ENCODE data around the gene UBR3. TPM values are rescaled to one million over a fixed set of nuclear protein-coding genes. Genes with fewer than 3 reads are reported as not detected.

UBR3 gene
- total and polyA plus RNA-seq, 12 donors = 21.0 to 146 (median 115) TPM

DNA sequence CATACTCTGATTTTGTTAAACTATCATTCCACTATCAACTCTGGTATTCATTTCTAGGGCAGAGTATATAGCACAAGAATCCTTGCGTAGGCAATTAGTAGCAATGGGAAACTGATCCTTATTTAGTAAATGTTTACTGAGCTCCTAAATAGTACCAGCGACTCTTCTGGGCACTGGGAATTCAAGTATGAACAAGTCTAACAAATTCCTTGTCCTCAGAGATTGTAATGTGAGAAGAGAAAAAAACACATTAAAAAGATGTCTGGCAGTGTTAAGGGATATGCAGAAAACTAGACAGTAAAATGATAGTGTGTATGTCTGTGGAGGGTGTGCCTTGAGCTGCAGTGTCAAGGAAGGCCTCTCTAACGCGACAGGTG, 3.3 kb upstream of the UBR3 start:
- DNase-seq = no peak
- intact Hi-C loops (cut with DNase I) = loop anchor here in 7 of 10 donors (2.0 to 10.0 kb wide), 8 partner anchors 43 to 191 kb away; no protein-coding TSS in a partner anchor
- TF ChIP-seq, protein P1, sequence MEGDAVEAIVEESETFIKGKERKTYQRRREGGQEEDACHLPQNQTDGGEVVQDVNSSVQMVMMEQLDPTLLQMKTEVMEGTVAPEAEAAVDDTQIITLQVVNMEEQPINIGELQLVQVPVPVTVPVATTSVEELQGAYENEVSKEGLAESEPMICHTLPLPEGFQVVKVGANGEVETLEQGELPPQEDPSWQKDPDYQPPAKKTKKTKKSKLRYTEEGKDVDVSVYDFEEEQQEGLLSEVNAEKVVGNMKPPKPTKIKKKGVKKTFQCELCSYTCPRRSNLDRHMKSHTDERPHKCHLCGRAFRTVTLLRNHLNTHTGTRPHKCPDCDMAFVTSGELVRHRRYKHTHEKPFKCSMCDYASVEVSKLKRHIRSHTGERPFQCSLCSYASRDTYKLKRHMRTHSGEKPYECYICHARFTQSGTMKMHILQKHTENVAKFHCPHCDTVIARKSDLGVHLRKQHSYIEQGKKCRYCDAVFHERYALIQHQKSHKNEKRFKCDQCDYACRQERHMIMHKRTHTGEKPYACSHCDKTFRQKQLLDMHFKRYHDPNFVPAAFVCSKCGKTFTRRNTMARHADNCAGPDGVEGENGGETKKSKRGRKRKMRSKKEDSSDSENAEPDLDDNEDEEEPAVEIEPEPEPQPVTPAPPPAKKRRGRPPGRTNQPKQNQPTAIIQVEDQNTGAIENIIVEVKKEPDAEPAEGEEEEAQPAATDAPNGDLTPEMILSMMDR (IDR thresholded peaks at IDR 0.05) = no peak
- Histone ChIP-seq H3K9me3 (no peaks in the 10 kb centered on the region), H3K27me3 (no peaks in the 10 kb centered on the region), H3K27ac (peak overlapping the region; percentile 27 to 92 (median 84)), H3K4me3 (peak overlapping the region; percentile 56 to 92 (median 73)), H3K4me1 (peaks cover under 1 to 51% (median 39%) of the 10 kb centered on the region in 9 donors), H3K36me3 (peaks cover 0 to 28% (median 0%) of the 10 kb centered on the region in 9 donors)
- 22% methylated on average over 4 of the region's 4 CpGs for WGBS, 2 donors
- no peak for ATAC-seq

DNA sequence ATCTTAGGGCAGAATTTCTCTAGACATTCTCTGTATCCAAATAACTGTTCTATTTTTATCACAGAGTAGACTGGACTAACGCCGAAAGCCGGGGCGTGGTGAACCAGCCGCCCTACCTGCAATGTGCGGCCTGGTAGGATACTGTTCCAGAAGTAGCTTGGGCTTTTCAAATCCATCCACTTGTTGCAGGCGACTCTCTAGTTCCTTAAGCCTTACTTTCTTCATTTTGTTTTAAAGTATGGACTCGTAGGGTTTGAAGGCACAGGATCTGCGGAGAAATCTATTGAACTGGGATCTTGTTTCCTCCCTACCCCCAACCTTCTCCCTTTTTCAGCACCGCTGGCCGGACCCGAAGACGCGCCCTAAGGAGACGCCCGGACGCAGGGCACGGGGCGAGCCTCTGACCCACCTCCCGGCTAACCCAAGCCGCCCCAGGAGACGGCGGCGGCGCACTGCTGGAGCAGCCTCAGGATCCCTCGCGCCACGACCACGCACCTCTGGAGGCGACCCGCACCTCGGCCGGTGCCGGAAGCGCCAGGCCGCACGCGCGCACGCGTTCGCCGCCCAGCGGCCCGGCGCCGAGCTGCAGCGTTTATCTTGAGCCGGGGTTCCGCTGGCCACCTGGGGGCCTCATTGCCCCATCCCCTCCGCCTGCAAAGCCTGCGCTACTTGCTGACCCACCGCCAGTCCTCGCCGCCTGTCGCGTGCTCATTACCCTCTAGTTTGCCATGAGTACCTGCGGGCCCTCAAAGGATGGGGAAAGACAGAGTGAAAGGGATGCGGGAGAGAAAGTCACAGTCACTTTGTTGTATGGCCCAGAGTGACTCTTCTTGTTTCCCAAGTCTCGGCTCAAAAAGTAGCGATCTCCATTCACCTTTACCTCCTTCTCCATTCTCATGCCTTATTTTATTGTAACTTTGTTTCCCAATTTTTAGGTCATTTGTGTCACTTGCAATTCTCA, 2.6 kb upstream of the UBR3 start, which contains the start of gene METTL5:
METTL5 (minus strand) TSS at position 533 of the 961 bp plus-strand sequence; CDS start at position 225, 308 bp downstream.
- H3K27ac ChIP-seq = peak within 1 kb of the TSS; percentile 27 to 92 (median 84)
- H3K9me3 ChIP-seq = no peaks in the 10 kb centered on the region
- ATAC-seq (peak; percentile 57 to 77 (median 72)), DNase-seq (peak; percentile 79 to 85)
- H3K4me1 ChIP-seq = peaks cover 5 to 58% (median 45%) of the 10 kb centered on the region in 9 donors
- 2 to 3% methylated on average over 61 of the region's 61 CpGs for WGBS, 2 donors
- H3K27me3 ChIP-seq = no peaks in the 10 kb centered on the region
- peaks cover 0 to 22% (median 0%) of the 10 kb centered on the region in 9 donors for H3K36me3 ChIP-seq
- H3K4me3 ChIP-seq = peak within 1 kb of the TSS; percentile 56 to 92 (median 73)
- TF ChIP-seq, protein P1 (IDR thresholded peaks at IDR 0.05) = peak in 8 of 9 donors; percentile 89 to 100 (median 98)
- intact Hi-C loops (cut with DNase I) = loop anchor here (2.0 to 10.0 kb wide), 10 partner anchors 43 to 190 kb away; no protein-coding TSS in a partner anchor

DNA sequence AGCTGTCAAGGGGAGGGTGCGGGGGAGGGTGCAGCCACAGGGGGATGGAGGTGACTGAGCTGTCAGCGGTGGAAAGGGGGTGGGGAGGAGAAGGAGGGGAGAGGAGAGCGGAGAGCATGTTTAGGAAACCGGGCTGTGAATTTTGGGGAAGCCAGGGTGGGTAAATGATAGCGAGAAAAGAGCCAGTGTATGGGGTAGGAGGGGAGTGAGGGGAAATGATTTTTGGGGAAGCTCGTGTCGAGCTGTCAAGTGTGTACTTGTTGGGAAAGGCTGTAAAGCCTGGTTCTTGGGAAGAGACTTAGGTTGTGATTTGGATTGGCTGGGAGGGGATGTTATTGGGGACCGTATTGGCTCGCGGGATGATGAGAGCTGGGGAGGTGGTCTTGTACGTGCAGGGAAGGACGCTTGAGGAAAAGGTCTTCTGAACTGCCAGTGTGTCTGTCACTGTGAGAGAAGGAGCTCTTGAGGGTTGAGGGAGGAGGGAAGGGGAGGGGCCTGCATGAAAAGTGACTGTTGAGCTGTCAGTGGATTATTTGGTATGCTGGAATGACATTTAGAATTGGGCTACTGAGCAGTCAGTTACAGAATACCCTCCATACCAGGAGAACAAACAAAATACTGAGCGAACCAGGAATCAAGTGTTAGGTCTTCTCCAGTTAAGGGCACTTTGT, 1.0 kb downstream of the UBR3 start:
- 1 to 2% methylated on average over 13 of the region's 13 CpGs for WGBS, 2 donors
- peaks cover 5 to 74% (median 57%) of the 10 kb centered on the region in 9 donors for H3K4me1 ChIP-seq
- peak overlapping the region; percentile 74 to 94 (median 90) for H3K4me3 ChIP-seq
- DNase-seq (peak in 1 of 2 donors; percentile 55), ATAC-seq (peak; percentile 16 to 78 (median 63))
- H3K9me3 ChIP-seq = no peaks in the 10 kb centered on the region
- TF ChIP-seq, protein P1 (IDR thresholded peaks at IDR 0.05) = no peak
- intact Hi-C loops (cut with DNase I) = loop anchor here in 8 of 10 donors (5.0 to 10.0 kb wide), 5 partner anchors 47 to 187 kb away; no protein-coding TSS in a partner anchor
- H3K36me3 ChIP-seq = peaks cover 0 to 3% (median 0%) of the 10 kb centered on the region in 9 donors
- H3K27ac ChIP-seq = peak overlapping the region; percentile 88 to 99 (median 92)
- H3K27me3 ChIP-seq = no peaks in the 10 kb centered on the region

DNA sequence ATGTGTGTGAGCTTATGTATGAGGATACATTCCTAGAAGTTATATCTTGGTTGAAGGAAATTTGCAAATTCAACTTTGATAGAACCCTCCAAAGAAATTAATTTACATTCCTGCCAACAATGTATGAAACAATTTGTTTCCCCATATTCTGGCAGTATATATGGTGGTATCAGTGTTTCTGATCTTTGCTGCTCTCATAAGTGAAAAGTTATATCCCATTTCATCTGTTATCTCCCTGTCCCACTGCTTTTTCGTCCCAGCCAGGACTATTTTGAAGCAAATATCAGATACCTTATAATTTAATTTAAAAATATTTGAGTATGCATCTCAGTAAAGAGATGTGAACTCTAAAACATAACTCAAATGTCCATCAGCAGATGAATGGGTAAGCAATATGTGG, 7.1 kb downstream of the UBR3 start:
- DNase-seq (no peak), ATAC-seq (no peak)
- 52 to 57% methylated on average over 1 of the region's 1 CpG for WGBS, 2 donors
- intact Hi-C loops (cut with DNase I) = no loop called here
- Histone ChIP-seq H3K36me3 (peaks cover 0 to 3% (median 0%) of the 10 kb centered on the region in 9 donors), H3K27me3 (no peaks in the 10 kb centered on the region), H3K4me1 (peaks cover under 1 to 89% (median 57%) of the 10 kb centered on the region in 9 donors), H3K27ac (no peak overlapping the region), H3K9me3 (no peaks in the 10 kb centered on the region), H3K4me3 (no peak overlapping the region)
- TF ChIP-seq, protein P1 (IDR thresholded peaks at IDR 0.05) = no peak

All from heart right ventricle (tissue), 16 donors.